ENCODE measurements around the gene NXF2B. TPM values are rescaled to one million over a fixed set of nuclear protein-coding genes. Genes with fewer than 3 reads are reported as not detected.
"Not testable (repeated sequence)": the region's sequence is repeated elsewhere in the genome, so short reads cannot be mapped to it uniquely, and the experiment has no call there.

The NXF2B gene
- total RNA-seq (not detected), polyA plus RNA-seq (not detected)
- long read RNA-seq, donor 1, result 0 reads
- long read RNA-seq, donor 2, result 0 reads

GRCh38 chrX:102439908-102440307 is at the start of gene NXF2B:
Gene NXF2B (minus strand): TSS chrX:102440008. CDS start chrX:102380036, 59,972 bp downstream.
- H3K27ac ChIP-seq; ATAC-seq; H3K4me3 ChIP-seq; H3K27me3 ChIP-seq (ENCODE audit: insufficient read depth in 3 of 3, low read length in 2 of 3); H3K9me3 ChIP-seq; intact Hi-C loops (cut with DNase I); H3K36me3 ChIP-seq (ENCODE audit: insufficient read depth in 1 of 2, low read depth in 1 of 2); DNase-seq; H3K4me1 ChIP-seq: not testable (repeated sequence)
- WGBS, 3 donors, result no CpG with 5 or more reads among the region's 11 CpGs

- intact Hi-C loops (cut with DNase I); H3K27ac ChIP-seq: not testable (repeated sequence)
- WGBS, 3 donors, result 0 to 31% (median 23%) methylated on average over 1 to 2 of the region's 5 CpGs
Measured at GRCh38 chrX:102478765-102479164, 39.0 kb upstream of the NXF2B start.

GRCh38 chrX:102471762-102472220 is 32.0 kb upstream of the NXF2B start, which contains the start of gene TCP11X2:
Gene TCP11X2 (minus strand): TSS chrX:102471812.
- WGBS, 3 donors, result 42 to 48% (median 47%) methylated on average over 6 to 7 of the region's 17 CpGs
- ATAC-seq; intact Hi-C loops (cut with DNase I); DNase-seq; H3K4me1 ChIP-seq; H3K36me3 ChIP-seq (ENCODE audit: insufficient read depth in 1 of 2, low read depth in 1 of 2); H3K4me3 ChIP-seq; H3K9me3 ChIP-seq; H3K27ac ChIP-seq; H3K27me3 ChIP-seq (ENCODE audit: insufficient read depth in 3 of 3, low read length in 2 of 3): not testable (repeated sequence)

More at GRCh38 chrX:102478765-102479164, 39.0 kb upstream of the NXF2B start:
- H3K9me3 ChIP-seq; DNase-seq; H3K36me3 ChIP-seq (ENCODE audit: insufficient read depth in 1 of 2, low read depth in 1 of 2); ATAC-seq; H3K4me1 ChIP-seq; H3K4me3 ChIP-seq; H3K27me3 ChIP-seq (ENCODE audit: insufficient read depth in 3 of 3, low read length in 2 of 3): not testable (repeated sequence)

GRCh38 chrX:102470215-102470614 is 30.4 kb upstream of the NXF2B start:
- H3K27me3 ChIP-seq (ENCODE audit: insufficient read depth in 3 of 3, low read length in 2 of 3); H3K36me3 ChIP-seq (ENCODE audit: insufficient read depth in 1 of 2, low read depth in 1 of 2); intact Hi-C loops (cut with DNase I); H3K4me3 ChIP-seq; ATAC-seq; H3K27ac ChIP-seq; DNase-seq; H3K4me1 ChIP-seq; H3K9me3 ChIP-seq: not testable (repeated sequence)
- WGBS, 3 donors, result no CpG with 5 or more reads among the region's 3 CpGs

- DNase-seq; H3K4me1 ChIP-seq; H3K27ac ChIP-seq; H3K9me3 ChIP-seq; ATAC-seq; H3K27me3 ChIP-seq (ENCODE audit: insufficient read depth in 3 of 3, low read length in 2 of 3); intact Hi-C loops (cut with DNase I); H3K36me3 ChIP-seq (ENCODE audit: insufficient read depth in 1 of 2, low read depth in 1 of 2); H3K4me3 ChIP-seq: not testable (repeated sequence)
- WGBS, 3 donors, result no CpG with 5 or more reads among the region's 4 CpGs
Measured at GRCh38 chrX:102458615-102459014, 18.8 kb upstream of the NXF2B start.

- H3K27ac ChIP-seq; DNase-seq; ATAC-seq; H3K9me3 ChIP-seq; H3K4me3 ChIP-seq; intact Hi-C loops (cut with DNase I); H3K36me3 ChIP-seq (ENCODE audit: insufficient read depth in 1 of 2, low read depth in 1 of 2); H3K27me3 ChIP-seq (ENCODE audit: insufficient read depth in 3 of 3, low read length in 2 of 3); H3K4me1 ChIP-seq: not testable (repeated sequence)
- no CpG with 5 or more reads among the region's 4 CpGs for WGBS, 3 donors
Measured at GRCh38 chrX:102414493-102414892, 25.3 kb downstream of the NXF2B start.

- H3K27me3 ChIP-seq (ENCODE audit: insufficient read depth in 3 of 3, low read length in 2 of 3), result peaks cover 0 to 5% (median 0%) of the 10 kb centered on the region in 3 donors
- ATAC-seq, result no peak
- H3K27ac ChIP-seq, result no peak overlapping the region
- no peaks in the 10 kb centered on the region for H3K36me3 ChIP-seq (ENCODE audit: insufficient read depth in 1 of 2, low read depth in 1 of 2)
- no peak overlapping the region for H3K4me3 ChIP-seq
- 28 to 33% (median 30%) methylated on average over 3 of the region's 3 CpGs for WGBS, 3 donors
- H3K4me1 ChIP-seq, result no peaks in the 10 kb centered on the region
- intact Hi-C loops (cut with DNase I), result no loop called here
- H3K9me3 ChIP-seq, result no peaks in the 10 kb centered on the region
- DNase-seq, result peak; percentile 42 to 57
- peak; percentile 77 for TF ChIP-seq CTCF (IDR thresholded peaks at IDR 0.05)
Measured at GRCh38 chrX:102345916-102346315, 93.9 kb downstream of the NXF2B start.

GRCh38 chrX:102341867-102342266 is 97.9 kb downstream of the NXF2B start:
- H3K27ac ChIP-seq, result no peak overlapping the region
- H3K4me1 ChIP-seq, result no peaks in the 10 kb centered on the region
- DNase-seq (no peak), ATAC-seq (no peak)
- no peak for TF ChIP-seq CTCF (IDR thresholded peaks at IDR 0.05)
- intact Hi-C loops (cut with DNase I), result no loop called here
- no peak overlapping the region for H3K4me3 ChIP-seq
- WGBS, 3 donors, result 13 to 43% (median 32%) methylated on average over 2 of the region's 2 CpGs
- H3K9me3 ChIP-seq, result no peaks in the 10 kb centered on the region
- peaks cover 0 to 20% (median 0%) of the 10 kb centered on the region in 3 donors for H3K27me3 ChIP-seq (ENCODE audit: insufficient read depth in 3 of 3, low read length in 2 of 3)
- H3K36me3 ChIP-seq (ENCODE audit: insufficient read depth in 1 of 2, low read depth in 1 of 2), result no peaks in the 10 kb centered on the region
